GM12878 (cell line): ENCODE measurements around the gene BNIP1. TPM values are rescaled to one million over a fixed set of nuclear protein-coding genes. Genes with fewer than 3 reads are reported as not detected.
A peak's percentile ranks its signal among the peaks of the same experiment; 100 is the strongest.

Experiments
- BHLHE40 ChIP-seq, 2 experiments: fragments of 450-650 bp in 1 of 2; IDR thresholded peaks; 2 replicates each; pipeline ENCODE4 v1.6.1; 2011 to 2017; ENCODE audit warnings: low read depth in 2 of 2, borderline replicate concordance in 1 of 2, improper control_type of control experiment in 1 of 2, low read length in 1 of 2, mild to moderate bottlenecking in 1 of 2
- BRCA1 ChIP-seq: IDR thresholded peaks from 2 replicates; pipeline ENCODE4 v1.6.1; 2011; ENCODE audit warnings: low read depth, low read length, improper control_type of control experiment
- EP300 ChIP-seq, 2 experiments: fragments of 150-350 bp in 1 of 2; IDR thresholded peaks; 2 replicates each; pipeline ENCODE4 v1.6.1; 2011 to 2012; ENCODE audit warnings: low read depth in 2 of 2, low read length in 2 of 2, borderline replicate concordance in 1 of 2, improper control_type of control experiment in 1 of 2, inconsistent platforms in 1 of 2; ENCODE audit not compliant: control insufficient read depth in 1 of 2
- HSF1 ChIP-seq: fragments of 150-350 bp; IDR thresholded peaks from 2 replicates; pipeline ENCODE4 v1.6.1; 2014; ENCODE audit warnings: mild to moderate bottlenecking, low read depth, low read length
- JUND ChIP-seq: IDR thresholded peaks from 2 replicates; pipeline ENCODE4 v1.6.1; 2012; ENCODE audit warnings: low read depth, mild to moderate bottlenecking, low read length, improper control_type of control experiment, moderate library complexity
- MXI1 ChIP-seq: fragments of 150-350 bp; IDR thresholded peaks from 2 replicates; pipeline ENCODE4 v1.6.1; 2011; ENCODE audit warnings: low read depth, mild to moderate bottlenecking, inconsistent platforms, low read length, improper control_type of control experiment
- MYB ChIP-seq: fragments of 150-350 bp; IDR thresholded peaks from 2 replicates; pipeline ENCODE4 v1.6.1; 2014; ENCODE audit warnings: mild to moderate bottlenecking, low read depth, low read length, borderline replicate concordance
- NKRF ChIP-seq: fragments of 450-650 bp; conservative IDR thresholded peaks from 2 replicates; pipeline ENCODE4 v1.6.1; 2017; ENCODE audit warnings: mild to moderate bottlenecking, moderate library complexity
- PAX8 ChIP-seq: fragments of 450-650 bp; IDR thresholded peaks from 2 replicates; pipeline ENCODE4 v1.6.1; 2017; ENCODE audit warnings: mild to moderate bottlenecking, moderate library complexity
- RELB ChIP-seq: fragments of 450-650 bp; IDR thresholded peaks from 2 replicates; pipeline ENCODE4 v1.6.1; 2017; ENCODE audit warnings: low read depth, mild to moderate bottlenecking, moderate library complexity
- SP1 ChIP-seq: IDR thresholded peaks from one replicate; pipeline ENCODE4 v1.6.1; 2011; ENCODE audit warnings: low read depth, low read length
- SUZ12 ChIP-seq: fragments of 200-600 bp; sonication (generic); IDR thresholded peaks from one replicate; pipeline ENCODE4 v1.6.1; 2018; ENCODE audit warnings: antibody characterized with exemption, mild to moderate bottlenecking; ENCODE audit not compliant: unreplicated experiment
- ZBTB33 ChIP-seq: fragments of 450-650 bp; IDR thresholded peaks from 2 replicates; pipeline ENCODE4 v1.6.1; 2017; ENCODE audit warnings: mild to moderate bottlenecking
- ZBTB40 ChIP-seq: fragments of 450-650 bp; IDR thresholded peaks from 2 replicates; pipeline ENCODE4 v1.6.1; 2016; ENCODE audit warnings: mild to moderate bottlenecking, moderate library complexity, borderline replicate concordance
- ZNF24 ChIP-seq: fragments of 450-650 bp; IDR thresholded peaks from 2 replicates; pipeline ENCODE4 v1.6.1; 2017; ENCODE audit warnings: antibody characterized with exemption, mild to moderate bottlenecking
- polyA plus RNA-seq, 11 experiments: library from polyadenylated mRNA; depleted of rRNA in 4 of 11; unstranded in 6 of 11; stranded (reverse) in 5 of 11; fragments of >200 nt; fragmentation: Nextera tagmentation in 4 of 11; fragmentation: Illumina TruSeq in 1 of 11; extraction: Ambion mirVana in 4 of 11; extraction: Trizol in 1 of 11; gene quantifications; 1 replicate in 1 of 11; 2 replicates in 10 of 11; pipeline versions ENCODE4 v1.2.1 to v1.2.3, GENCODE V29; 2011 to 2016; ENCODE audit warnings: inconsistent platforms in 2 of 11, missing spikeins in 2 of 11, low read depth in 1 of 11
- total RNA-seq, 4 experiments: library from RNA; depleted of rRNA in 3 of 4; stranded (reverse); fragments of >200 nt in 3 of 4; fragmentation: Illumina TruSeq in 1 of 4; extraction: Trizol in 1 of 4; gene quantifications; 2 replicates each; pipeline versions ENCODE4 v1.2.1 to v1.2.3, GENCODE V29; 2013 to 2021

The BNIP1 gene
- total and polyA plus RNA-seq, 10 of the 15 experiments (the other 5 are each of a cell fraction or from before 2014, with no cell fraction given), result 20.5 to 62.5 (median 27.4) TPM

GRCh38 chr5:173144200-173145176, at the start of gene BNIP1 (continued):
- TF ChIP-seq MXI1 (peak; percentile 89), MYB (no peak), BHLHE40 (IDR thresholded peaks at IDR 0.05; ENCODE audit: borderline replicate concordance in 1 of 2, low read depth in 2 of 2, low read length in 1 of 2) (peak; percentile 96 to 99), BRCA1 (no peak), JUND (no peak), HSF1 (0 out of 2 replicates have a peak, but pooled peaks have one; percentile 36), ZBTB40 (0 out of 2 replicates have a peak, but pooled peaks have one; percentile 15), PAX8 (0 out of 2 replicates have a peak, but pooled peaks have one; percentile 33), ZBTB33 (0 out of 2 replicates have a peak, but pooled peaks have one; percentile 67), SP1 (peak; percentile 69), EP300 (IDR thresholded peaks at IDR 0.05; ENCODE audit: borderline replicate concordance in 1 of 2, control insufficient read depth in 1 of 2, low read depth in 2 of 2, low read length in 2 of 2) (no peak), RELB (peak; percentile 94), SUZ12 (no peak), NKRF (peak; percentile 92), ZNF24 (peak; percentile 83)
